IPS-15b (cell line): ENCODE measurements around the gene ELMO1.

Experiments
- H3K27me3 ChIP-seq: one replicate; pipeline ENCODE4 v1.6.1; 2013; ENCODE audit warnings: low read length; ENCODE audit not compliant: control insufficient read depth, insufficient read depth
- H3K36me3 ChIP-seq: one replicate; pipeline ENCODE4 v1.6.1; 2013; ENCODE audit warnings: low read length; ENCODE audit not compliant: control insufficient read depth, insufficient read depth
- H3K4me1 ChIP-seq: one replicate; pipeline ENCODE4 v1.6.1; 2013; ENCODE audit warnings: mild to moderate bottlenecking, low read length; ENCODE audit not compliant: control insufficient read depth, insufficient read depth
- H3K4me3 ChIP-seq: one replicate; pipeline ENCODE4 v1.5.1; 2013; ENCODE audit warnings: low read depth, low read length
- H3K9ac ChIP-seq: one replicate; pipeline ENCODE4 v1.6.1; 2013; ENCODE audit warnings: low read depth, mild to moderate bottlenecking, low read length
- H3K9me3 ChIP-seq: one replicate; pipeline ENCODE4 v1.6.1; 2013; ENCODE audit warnings: mild to moderate bottlenecking, low read length; ENCODE audit not compliant: control insufficient read depth, insufficient read depth

ELMO1 gene

DNA sequence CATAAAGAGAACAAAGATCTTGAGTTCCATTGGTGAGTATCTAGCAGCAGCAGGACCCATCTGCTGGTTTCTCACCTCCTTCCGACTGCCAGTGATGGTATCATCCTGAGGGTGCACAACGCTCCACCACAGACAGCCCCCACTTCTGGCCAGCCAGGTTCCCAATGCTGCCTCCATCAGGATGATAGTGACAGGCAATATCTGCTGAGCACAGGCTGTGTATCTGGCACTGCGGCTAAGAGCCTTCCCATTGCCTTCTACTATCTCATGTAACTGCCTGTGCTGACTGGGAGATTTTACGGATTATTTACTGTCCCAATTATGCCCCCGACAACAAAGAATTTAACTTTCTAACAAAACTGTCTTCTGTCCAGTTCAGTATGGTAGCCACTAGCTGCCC lies 372.0 kb downstream of the ELMO1 start:
- H3K36me3 ChIP-seq, result no peaks in the 10 kb centered on the region
- H3K27me3 ChIP-seq, result no peaks in the 10 kb centered on the region
- no peak overlapping the region for H3K4me3 ChIP-seq
- no peaks in the 10 kb centered on the region for H3K9me3 ChIP-seq
- no peaks in the 10 kb centered on the region for H3K4me1 ChIP-seq
- H3K9ac ChIP-seq, result no peak overlapping the region

DNA sequence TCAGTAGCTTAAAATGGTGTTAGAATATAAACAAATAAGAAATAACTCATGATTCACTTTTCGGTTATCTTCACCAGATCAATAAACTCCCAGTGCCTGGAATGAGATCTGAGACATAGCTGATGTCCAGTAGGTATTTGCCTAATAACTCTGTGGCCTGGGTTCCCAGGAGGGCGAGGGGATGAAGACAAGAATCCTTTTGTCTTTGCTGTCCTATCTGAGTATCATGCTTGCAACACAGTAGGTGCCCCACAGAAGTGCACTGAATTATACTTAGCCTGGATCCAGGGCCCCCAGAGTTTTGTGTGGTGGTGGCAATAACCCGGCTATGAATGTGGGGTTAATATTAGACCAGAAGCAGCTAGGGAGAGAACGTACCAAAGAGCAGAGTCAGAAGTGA lies 374.3 kb downstream of the ELMO1 start:
- H3K4me3 ChIP-seq, result no peak overlapping the region
- no peaks in the 10 kb centered on the region for H3K36me3 ChIP-seq
- H3K4me1 ChIP-seq, result no peaks in the 10 kb centered on the region
- no peaks in the 10 kb centered on the region for H3K9me3 ChIP-seq
- no peaks in the 10 kb centered on the region for H3K27me3 ChIP-seq
- H3K9ac ChIP-seq, result no peak overlapping the region

GRCh38 chr7:37071124-37071523 lies 377.5 kb downstream of the ELMO1 start:
- Histone ChIP-seq H3K36me3 (no peaks in the 10 kb centered on the region), H3K27me3 (no peaks in the 10 kb centered on the region), H3K4me3 (no peak overlapping the region), H3K4me1 (no peaks in the 10 kb centered on the region), H3K9ac (no peak overlapping the region), H3K9me3 (no peaks in the 10 kb centered on the region)

DNA sequence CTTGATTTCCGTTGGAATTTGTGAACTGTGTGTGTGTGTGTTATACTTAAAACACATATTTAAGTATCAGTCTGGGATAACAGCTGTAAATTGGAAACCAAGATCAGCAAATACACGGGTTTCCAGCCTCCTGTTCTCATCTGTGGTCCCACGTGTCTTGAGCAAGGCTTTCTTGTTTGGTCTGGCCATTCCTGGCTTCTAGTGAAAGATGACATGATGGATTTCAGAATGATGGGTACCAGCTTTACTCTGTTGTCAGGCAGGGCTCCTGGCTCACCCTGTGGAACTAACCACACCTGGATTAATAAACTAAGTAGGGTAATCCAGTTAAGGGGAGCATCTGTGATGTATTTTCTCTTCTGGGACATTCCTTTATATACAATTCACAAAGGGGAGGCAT lies 378.2 kb downstream of the ELMO1 start:
- no peaks in the 10 kb centered on the region for H3K4me1 ChIP-seq
- no peaks in the 10 kb centered on the region for H3K9me3 ChIP-seq
- no peaks in the 10 kb centered on the region for H3K36me3 ChIP-seq
- no peaks in the 10 kb centered on the region for H3K27me3 ChIP-seq
- no peak overlapping the region for H3K4me3 ChIP-seq
- no peak overlapping the region for H3K9ac ChIP-seq

- Histone ChIP-seq H3K27me3 (no peaks in the 10 kb centered on the region), H3K4me1 (no peaks in the 10 kb centered on the region), H3K4me3 (no peak overlapping the region), H3K9ac (no peak overlapping the region), H3K9me3 (no peaks in the 10 kb centered on the region), H3K36me3 (no peaks in the 10 kb centered on the region)
Measured at GRCh38 chr7:37070031-37070430, 378.6 kb downstream of the ELMO1 start.

DNA sequence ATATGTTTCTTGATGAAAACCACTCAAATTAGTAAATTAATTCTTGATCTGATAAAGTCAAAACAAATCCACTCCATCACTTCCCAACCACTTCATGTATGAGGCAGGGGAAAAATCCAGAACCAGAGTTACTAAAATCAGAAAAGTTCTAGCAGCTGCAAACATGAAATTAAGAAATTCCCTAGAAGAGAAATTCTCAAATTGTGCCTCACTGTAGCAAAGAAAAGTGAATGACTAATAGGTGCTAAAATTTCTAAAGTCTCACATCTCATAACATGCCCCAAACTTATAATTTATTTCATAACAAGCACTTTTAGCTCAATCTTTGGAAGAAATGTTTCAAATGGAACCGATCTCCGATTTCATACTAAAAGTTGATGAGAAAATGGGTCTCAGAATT lies 379.3 kb downstream of the ELMO1 start:
- Histone ChIP-seq H3K9me3 (no peaks in the 10 kb centered on the region), H3K4me1 (no peaks in the 10 kb centered on the region), H3K27me3 (no peaks in the 10 kb centered on the region), H3K4me3 (no peak overlapping the region), H3K9ac (no peak overlapping the region), H3K36me3 (no peaks in the 10 kb centered on the region)

DNA sequence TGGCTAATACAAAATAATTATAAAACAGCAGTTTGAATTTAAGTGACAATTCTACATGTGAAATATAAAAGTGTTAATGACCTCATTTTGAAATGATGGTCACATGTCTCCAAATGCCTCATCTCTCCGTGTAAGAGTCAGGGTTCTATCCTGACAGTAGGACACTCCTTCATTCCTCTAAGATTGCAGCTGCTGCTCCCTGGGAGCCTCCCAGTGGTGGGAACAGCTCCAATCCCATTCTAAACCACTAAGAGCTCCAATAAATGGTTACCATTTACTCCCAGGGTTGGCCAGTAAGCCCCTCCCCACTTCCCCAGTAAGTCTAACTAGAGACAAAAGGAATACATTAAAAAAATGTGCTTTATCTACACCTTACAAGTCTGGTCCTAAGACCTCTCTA lies 379.8 kb downstream of the ELMO1 start:
- Histone ChIP-seq H3K27me3 (no peaks in the 10 kb centered on the region), H3K9ac (no peak overlapping the region), H3K9me3 (no peaks in the 10 kb centered on the region), H3K36me3 (no peaks in the 10 kb centered on the region), H3K4me1 (no peaks in the 10 kb centered on the region), H3K4me3 (no peak overlapping the region)

GRCh38 chr7:37068038-37068437 lies 380.6 kb downstream of the ELMO1 start:
- H3K36me3 ChIP-seq, result no peaks in the 10 kb centered on the region
- H3K4me3 ChIP-seq, result no peak overlapping the region
- no peaks in the 10 kb centered on the region for H3K9me3 ChIP-seq
- no peaks in the 10 kb centered on the region for H3K27me3 ChIP-seq
- no peaks in the 10 kb centered on the region for H3K4me1 ChIP-seq
- H3K9ac ChIP-seq, result no peak overlapping the region

GRCh38 chr7:37065779-37066271 lies 382.8 kb downstream of the ELMO1 start:
- Histone ChIP-seq H3K27me3 (no peaks in the 10 kb centered on the region), H3K4me1 (no peaks in the 10 kb centered on the region), H3K9ac (no peak overlapping the region), H3K9me3 (no peaks in the 10 kb centered on the region), H3K4me3 (no peak overlapping the region), H3K36me3 (no peaks in the 10 kb centered on the region)

DNA sequence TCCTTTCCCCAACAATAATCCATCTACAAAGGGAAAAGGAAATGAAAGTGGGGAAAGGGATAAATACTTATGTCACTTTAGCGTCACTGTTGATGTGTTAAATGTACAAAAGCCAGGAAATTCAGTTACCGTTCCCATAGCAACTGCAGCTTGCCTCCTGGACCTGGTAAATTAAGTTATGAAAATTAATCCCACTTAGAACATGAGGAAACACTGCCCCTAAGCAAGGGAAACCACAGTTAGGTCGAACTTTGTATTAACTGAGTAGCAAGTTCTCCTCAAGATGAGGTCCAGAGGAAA lies 386.2 kb downstream of the ELMO1 start:
- H3K27me3 ChIP-seq, result no peaks in the 10 kb centered on the region
- H3K9me3 ChIP-seq, result no peaks in the 10 kb centered on the region
- no peak overlapping the region for H3K4me3 ChIP-seq
- no peaks in the 10 kb centered on the region for H3K36me3 ChIP-seq
- H3K4me1 ChIP-seq, result no peaks in the 10 kb centered on the region
- no peak overlapping the region for H3K9ac ChIP-seq

GRCh38 chr7:37061849-37062559 lies 386.7 kb downstream of the ELMO1 start:
- Histone ChIP-seq H3K36me3 (no peaks in the 10 kb centered on the region), H3K9me3 (no peaks in the 10 kb centered on the region), H3K27me3 (no peaks in the 10 kb centered on the region), H3K4me3 (no peak overlapping the region), H3K4me1 (no peaks in the 10 kb centered on the region), H3K9ac (no peak overlapping the region)

- Histone ChIP-seq H3K4me1 (peaks cover 4% of the 10 kb centered on the region), H3K4me3 (no peak overlapping the region), H3K9me3 (no peaks in the 10 kb centered on the region), H3K9ac (no peak overlapping the region), H3K36me3 (no peaks in the 10 kb centered on the region), H3K27me3 (no peaks in the 10 kb centered on the region)
Measured at GRCh38 chr7:37056234-37056912, 392.3 kb downstream of the ELMO1 start.
